Thyroid gland (tissue), 4 donors: ENCODE data around the gene TAB2.
"Not testable (repeated sequence)": the region's sequence is repeated elsewhere in the genome, so short reads cannot be mapped to it uniquely, and the experiment has no call there.

Experiments
- CTCF ChIP-seq, 6 experiments: fragments of 200-600 bp in 3 of 6; fragments of 450-650 bp in 3 of 6; sonication (generic) in 3 of 6; IDR thresholded peaks; one replicate each; pipeline ENCODE4 v1.5.1; 2016 to 2019; ENCODE audit warnings: antibody characterized with exemption in 6 of 6, mild to moderate bottlenecking in 2 of 6, inconsistent platforms in 1 of 6, moderate library complexity in 1 of 6
- POLR2A ChIP-seq, 2 donors: fragments of 450-650 bp; IDR thresholded peaks; one replicate each; pipeline ENCODE4 v1.6.1; 2017; ENCODE audit warnings: antibody characterized with exemption in 2 of 2, mild to moderate bottlenecking in 2 of 2, moderate library complexity in 1 of 2

GRCh38 chr6:149460249-149460648, 142.7 kb downstream of the TAB2 start:
- TF ChIP-seq POLR2A, CTCF (IDR thresholded peaks at IDR 0.05): not testable (repeated sequence)
